Body of pancreas (tissue), 4 donors: ENCODE results near the gene HEATR9.

ENCODE experiments used
- POLR2A ChIP-seq, 3 donors: fragments of 450-650 bp; IDR thresholded peaks; one replicate each; pipeline ENCODE4 v1.6.1; 2016; ENCODE audit warnings: antibody characterized with exemption in 3 of 3, mild to moderate bottlenecking in 2 of 3
- TF ChIP-seq, protein P1 (sequence below), 7 experiments: fragments of 450-650 bp in 4 of 7; fragments of 200-600 bp in 3 of 7; sonication (generic) in 3 of 7; IDR thresholded peaks; one replicate each; pipeline ENCODE4 v1.5.1; 2016 to 2019; ENCODE audit warnings: antibody characterized with exemption in 7 of 7

- TF ChIP-seq, protein P1, sequence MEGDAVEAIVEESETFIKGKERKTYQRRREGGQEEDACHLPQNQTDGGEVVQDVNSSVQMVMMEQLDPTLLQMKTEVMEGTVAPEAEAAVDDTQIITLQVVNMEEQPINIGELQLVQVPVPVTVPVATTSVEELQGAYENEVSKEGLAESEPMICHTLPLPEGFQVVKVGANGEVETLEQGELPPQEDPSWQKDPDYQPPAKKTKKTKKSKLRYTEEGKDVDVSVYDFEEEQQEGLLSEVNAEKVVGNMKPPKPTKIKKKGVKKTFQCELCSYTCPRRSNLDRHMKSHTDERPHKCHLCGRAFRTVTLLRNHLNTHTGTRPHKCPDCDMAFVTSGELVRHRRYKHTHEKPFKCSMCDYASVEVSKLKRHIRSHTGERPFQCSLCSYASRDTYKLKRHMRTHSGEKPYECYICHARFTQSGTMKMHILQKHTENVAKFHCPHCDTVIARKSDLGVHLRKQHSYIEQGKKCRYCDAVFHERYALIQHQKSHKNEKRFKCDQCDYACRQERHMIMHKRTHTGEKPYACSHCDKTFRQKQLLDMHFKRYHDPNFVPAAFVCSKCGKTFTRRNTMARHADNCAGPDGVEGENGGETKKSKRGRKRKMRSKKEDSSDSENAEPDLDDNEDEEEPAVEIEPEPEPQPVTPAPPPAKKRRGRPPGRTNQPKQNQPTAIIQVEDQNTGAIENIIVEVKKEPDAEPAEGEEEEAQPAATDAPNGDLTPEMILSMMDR (IDR thresholded peaks at IDR 0.05): no peak
- no peak for TF ChIP-seq POLR2A (IDR thresholded peaks at IDR 0.05)
Observed at GRCh38 chr17:35867574-35867973, 1.1 kb downstream of the HEATR9 start.
